Karpas-422 (cell line): ENCODE measurements around the gene MRPL19. TPM values are rescaled to one million over a fixed set of nuclear protein-coding genes. Genes with fewer than 3 reads are reported as not detected.
A peak's percentile ranks its signal among the peaks of the same experiment; 100 is the strongest.
"Not testable (repeated sequence)": the region's sequence is repeated elsewhere in the genome, so short reads cannot be mapped to it uniquely, and the experiment has no call there.

Experiments
- DNase-seq: peaks from one replicate; pipeline ENCODE4 v3.0.0-alpha.2; 2015
- H2AFZ ChIP-seq: fragments of 200-600 bp; sonication (generic); 2 replicates; pipeline ENCODE4 v1.6.1; 2014; ENCODE audit warnings: antibody characterized with exemption, low read length, mixed read lengths
- H3K27ac ChIP-seq: fragments of 200-600 bp; sonication (generic); 2 replicates; pipeline ENCODE4 v1.5.1; 2014; ENCODE audit warnings: mild to moderate bottlenecking, low read length, moderate library complexity
- H3K27me3 ChIP-seq: fragments of 200-600 bp; sonication (generic); 2 replicates; pipeline ENCODE4 v1.6.1; 2014; ENCODE audit warnings: low read length, mixed read lengths
- H3K36me3 ChIP-seq: fragments of 200-600 bp; sonication (generic); 2 replicates; pipeline ENCODE4 v1.6.1; 2014; ENCODE audit warnings: low read length, mixed read lengths; ENCODE audit not compliant: insufficient read depth
- H3K4me1 ChIP-seq: fragments of 200-600 bp; sonication (generic); 2 replicates; pipeline ENCODE4 v1.6.1; 2014; ENCODE audit warnings: mild to moderate bottlenecking, low read length, mixed read lengths
- H3K4me2 ChIP-seq: fragments of 200-600 bp; sonication (generic); 2 replicates; pipeline ENCODE4 v1.6.1; 2014; ENCODE audit warnings: low read length, low read depth, mild to moderate bottlenecking; ENCODE audit not compliant: poor library complexity, severe bottlenecking
- H3K4me3 ChIP-seq: fragments of 200-600 bp; sonication (generic); 2 replicates; pipeline ENCODE4 v1.5.1; 2014; ENCODE audit warnings: mild to moderate bottlenecking, antibody characterized with exemption, low read length, mixed read lengths
- H3K79me2 ChIP-seq: fragments of 200-600 bp; sonication (generic); 2 replicates; pipeline ENCODE4 v1.6.1; 2014; ENCODE audit warnings: mild to moderate bottlenecking, low read length, mixed read lengths
- H3K9ac ChIP-seq: fragments of 200-600 bp; sonication (generic); 2 replicates; pipeline ENCODE4 v1.6.0; 2014; ENCODE audit warnings: low read length
- H3K9me2 ChIP-seq: fragments of 200-600 bp; sonication (generic), shearing (Covaris generic); replicated peaks from 2 replicates; pipeline ENCODE4 v1.6.0; 2014; ENCODE audit warnings: mild to moderate bottlenecking, low read length, moderate library complexity; ENCODE audit not compliant: insufficient read depth
- H3K9me3 ChIP-seq: fragments of 300-700, 200-600 bp; sonication (generic); 2 replicates; pipeline ENCODE4 v1.6.1; 2014; ENCODE audit warnings: low read length, mixed read lengths
- H4K20me1 ChIP-seq: fragments of 200-600 bp; sonication (generic); 2 replicates; pipeline ENCODE4 v1.6.1; 2014; ENCODE audit warnings: mild to moderate bottlenecking, antibody characterized with exemption, low read length, low read depth; ENCODE audit not compliant: insufficient read depth
- total RNA-seq: library from RNA; depleted of rRNA; stranded (reverse); fragments of >200 nt; shearing (Covaris generic); gene quantifications from 2 replicates; pipeline ENCODE4 v1.2.3, GENCODE V29; 2014; ENCODE audit warnings: low replicate concordance

The MRPL19 gene
- total RNA-seq, 1 experiment from 2014 or later, result 76.6 TPM

GRCh38 chr2:75710220-75710576 lies 63.6 kb downstream of the MRPL19 start:
- no peak for DNase-seq
- Histone ChIP-seq H4K20me1 (no peaks in the 10 kb centered on the region), H3K4me1 (peaks cover 42% of the 10 kb centered on the region), H3K4me2 (peak overlapping the region; percentile 99), H3K27me3 (no peaks in the 10 kb centered on the region), H3K4me3 (peak overlapping the region; percentile 76), H2AFZ (peak overlapping the region; percentile 33; the same call in 1 of the 2 replicates), H3K9me2 (no peaks in the 10 kb centered on the region), H3K36me3 (peaks cover 16% of the 10 kb centered on the region), H3K27ac (peak overlapping the region; percentile 76), H3K9me3 (no peaks in the 10 kb centered on the region), H3K79me2 (peaks cover 53% of the 10 kb centered on the region), H3K9ac (peak overlapping the region; percentile 87)

DNA sequence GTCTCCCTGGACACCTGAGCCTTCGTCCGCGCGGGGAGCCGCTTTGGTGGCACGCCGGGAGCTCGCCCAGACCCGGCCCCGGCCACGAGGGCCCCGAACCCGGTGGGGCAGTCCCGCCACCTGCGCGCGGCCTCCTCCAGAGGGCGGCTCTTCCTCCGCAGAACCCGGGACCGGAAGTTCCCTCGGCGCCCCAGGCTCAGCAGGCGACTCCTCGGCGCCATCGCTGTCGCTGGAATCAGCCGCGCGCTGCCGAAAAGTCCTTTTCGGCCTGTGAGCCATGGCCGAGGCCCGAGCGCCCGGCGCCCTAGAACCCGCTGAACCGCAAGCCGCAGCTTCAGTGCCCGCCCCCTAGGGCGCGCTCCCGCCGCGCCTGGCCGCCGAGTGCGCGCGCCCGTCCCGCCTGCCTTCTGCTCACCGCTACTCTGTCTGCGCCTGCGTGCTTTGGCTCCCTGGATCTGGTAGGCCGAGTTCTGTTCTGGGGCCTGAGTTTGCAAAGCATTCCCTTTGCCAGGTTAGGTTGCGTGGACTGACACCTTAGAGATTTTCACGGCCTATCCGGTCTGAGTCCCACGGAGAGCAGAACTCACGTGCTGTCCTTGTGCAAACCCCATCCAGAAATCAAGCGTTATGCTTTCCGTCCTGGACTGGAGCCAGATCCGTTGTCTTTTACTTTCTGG lies 64.1 kb downstream of the MRPL19 start, which contains the start of gene GCFC2:
Gene GCFC2, minus strand, starts transcription at position 339 of the 677 bp plus-strand sequence. Its CDS starts 60 bp downstream, at position 279.
- H3K9me2 ChIP-seq, result no peaks in the 10 kb centered on the region
- H3K4me1 ChIP-seq, result peaks cover 41% of the 10 kb centered on the region
- DNase-seq, result peak; percentile 96
- H3K36me3 ChIP-seq, result peaks cover 15% of the 10 kb centered on the region
- peak within 1 kb of the TSS; percentile 87 for H3K9ac ChIP-seq
- no peaks in the 10 kb centered on the region for H3K9me3 ChIP-seq
- H3K79me2 ChIP-seq, result peaks cover 51% of the 10 kb centered on the region
- H3K27ac ChIP-seq, result peak within 1 kb of the TSS; percentile 76
- H2AFZ ChIP-seq, result peak within 1 kb of the TSS; percentile 96
- H3K27me3 ChIP-seq, result no peaks in the 10 kb centered on the region
- H3K4me2 ChIP-seq, result peak within 1 kb of the TSS; percentile 99
- peak within 1 kb of the TSS; percentile 76 for H3K4me3 ChIP-seq
- no peaks in the 10 kb centered on the region for H4K20me1 ChIP-seq

GRCh38 chr2:75711590-75711989 lies 65.0 kb downstream of the MRPL19 start:
- Histone ChIP-seq H3K9ac (peak overlapping the region; percentile 87), H3K4me3 (peak overlapping the region; percentile 76), H3K79me2 (peaks cover 43% of the 10 kb centered on the region), H2AFZ (peak overlapping the region; percentile 96; the same call in 1 of the 2 replicates), H3K4me2 (peak overlapping the region; percentile 99), H3K4me1 (peaks cover 32% of the 10 kb centered on the region)
- H3K9me3 ChIP-seq, DNase-seq, H3K36me3 ChIP-seq, H3K9me2 ChIP-seq, H3K27me3 ChIP-seq, H4K20me1 ChIP-seq, H3K27ac ChIP-seq: not testable (repeated sequence)

- Histone ChIP-seq H3K9ac (no peak overlapping the region), H3K79me2 (no peaks in the 10 kb centered on the region), H3K27ac (no peak overlapping the region), H3K4me2 (no peak overlapping the region), H3K9me2 (no peaks in the 10 kb centered on the region), H3K9me3 (no peaks in the 10 kb centered on the region), H3K4me3 (no peak overlapping the region), H3K4me1 (peaks cover 2% of the 10 kb centered on the region), H4K20me1 (no peaks in the 10 kb centered on the region), H2AFZ (no peak overlapping the region), H3K27me3 (no peaks in the 10 kb centered on the region; the same call in 1 of the 2 replicates), H3K36me3 (no peaks in the 10 kb centered on the region)
- DNase-seq, result peak; percentile 61
These were observed 69.8 kb downstream of the MRPL19 start for GRCh38 chr2:75716406-75716805.

DNA sequence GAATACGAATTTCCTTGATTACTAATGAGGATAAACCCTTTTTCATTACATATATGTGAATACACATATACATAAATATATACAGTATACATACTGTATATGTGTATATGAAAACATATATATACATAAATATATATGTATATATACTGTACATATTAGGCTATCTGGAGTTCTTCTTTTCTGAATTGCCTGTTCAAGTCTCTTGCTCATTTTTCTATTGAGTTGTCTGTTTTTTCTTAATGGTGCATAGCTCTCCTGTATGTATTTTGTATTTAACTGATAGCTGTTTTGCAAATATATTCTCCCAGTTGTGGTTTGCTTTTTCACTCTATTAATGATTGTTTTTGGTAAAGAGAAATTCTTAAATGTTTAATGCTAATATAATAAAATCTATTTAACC lies 73.0 kb downstream of the MRPL19 start:
- Histone ChIP-seq H3K4me1 (no peaks in the 10 kb centered on the region), H3K9ac (no peak overlapping the region), H3K4me3 (no peak overlapping the region), H4K20me1 (no peaks in the 10 kb centered on the region), H3K4me2 (no peak overlapping the region), H3K27ac (no peak overlapping the region), H3K9me3 (no peaks in the 10 kb centered on the region), H3K36me3 (no peaks in the 10 kb centered on the region), H3K9me2 (no peaks in the 10 kb centered on the region), H3K27me3 (no peaks in the 10 kb centered on the region; the same call in 1 of the 2 replicates), H3K79me2 (no peaks in the 10 kb centered on the region), H2AFZ (no peak overlapping the region)
- no peak for DNase-seq

DNA sequence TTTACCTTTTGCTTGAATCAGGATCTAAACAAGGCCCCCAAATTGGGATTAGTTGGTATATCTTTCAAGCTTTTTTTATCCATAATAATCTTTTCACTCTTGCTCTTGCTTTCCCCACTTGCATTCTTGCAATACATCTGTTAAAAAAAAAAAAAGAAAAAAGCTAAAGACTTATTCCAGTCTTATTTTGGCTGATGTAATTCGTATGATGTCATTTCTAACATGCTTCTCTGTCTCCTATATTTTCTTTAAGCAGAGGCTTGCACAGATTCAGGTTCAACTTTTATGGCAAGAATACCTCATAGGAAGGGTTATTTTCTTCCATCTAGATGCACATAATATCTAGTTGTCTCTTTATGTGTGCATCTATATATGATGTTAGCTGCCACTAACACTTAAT lies 73.9 kb downstream of the MRPL19 start:
- Histone ChIP-seq H4K20me1 (no peaks in the 10 kb centered on the region), H3K4me1 (no peaks in the 10 kb centered on the region), H3K79me2 (no peaks in the 10 kb centered on the region), H3K9ac (no peak overlapping the region), H3K27me3 (no peaks in the 10 kb centered on the region; the same call in 1 of the 2 replicates), H3K9me2 (no peaks in the 10 kb centered on the region), H2AFZ (no peak overlapping the region), H3K4me2 (no peak overlapping the region), H3K9me3 (no peaks in the 10 kb centered on the region), H3K36me3 (no peaks in the 10 kb centered on the region), H3K27ac (no peak overlapping the region), H3K4me3 (no peak overlapping the region)
- no peak for DNase-seq

- Histone ChIP-seq H3K36me3 (no peaks in the 10 kb centered on the region), H3K4me2 (no peak overlapping the region), H2AFZ (no peak overlapping the region), H3K4me1 (no peaks in the 10 kb centered on the region), H3K9me2 (no peaks in the 10 kb centered on the region), H3K79me2 (no peaks in the 10 kb centered on the region), H3K27ac (no peak overlapping the region), H3K9ac (no peak overlapping the region), H3K27me3 (no peaks in the 10 kb centered on the region; the same call in 1 of the 2 replicates), H3K4me3 (no peak overlapping the region), H4K20me1 (no peaks in the 10 kb centered on the region), H3K9me3 (no peaks in the 10 kb centered on the region)
- DNase-seq, result no peak
These were observed 76.1 kb downstream of the MRPL19 start for GRCh38 chr2:75722687-75723086.

GRCh38 chr2:75728614-75729419 lies 82.2 kb downstream of the MRPL19 start:
- no peaks in the 10 kb centered on the region for H3K79me2 ChIP-seq
- no peaks in the 10 kb centered on the region for H3K4me1 ChIP-seq
- H3K9ac ChIP-seq, result no peak overlapping the region
- no peaks in the 10 kb centered on the region for H3K36me3 ChIP-seq
- H2AFZ ChIP-seq, result no peak overlapping the region
- no peaks in the 10 kb centered on the region for H3K27me3 ChIP-seq
- no peak overlapping the region for H3K4me2 ChIP-seq
- no peak overlapping the region for H3K4me3 ChIP-seq
- DNase-seq, result no peak
- H3K9me2 ChIP-seq, result no peaks in the 10 kb centered on the region
- H4K20me1 ChIP-seq, result no peaks in the 10 kb centered on the region
- H3K27ac ChIP-seq, result no peak overlapping the region
- no peaks in the 10 kb centered on the region for H3K9me3 ChIP-seq
